ENCODE measurements around the gene FLYWCH1.

Gene FLYWCH1

DNA sequence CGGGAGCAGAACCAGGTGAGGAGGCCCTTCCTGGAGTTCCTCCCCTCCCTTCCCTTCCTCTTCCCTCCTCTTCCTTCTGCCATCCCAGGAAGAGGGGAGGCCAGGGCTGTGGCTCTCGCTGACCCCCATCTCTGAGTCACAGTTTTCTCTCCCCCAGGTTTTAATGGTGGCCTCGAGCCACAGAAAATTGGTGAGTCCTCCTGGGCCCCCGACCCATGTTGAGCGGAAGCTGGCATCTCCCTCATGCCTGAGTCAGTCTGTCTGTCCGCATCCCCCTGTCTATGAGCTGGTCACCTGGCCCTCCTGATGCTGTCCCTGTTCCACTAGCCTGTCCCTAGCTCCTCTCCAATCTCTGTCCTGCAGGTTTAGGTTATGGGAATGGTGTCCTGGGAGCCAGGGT lies 88.2 kb downstream of the FLYWCH1 start:
- H3K4me1 ChIP-seq, result peaks cover 0 to 4% (median 3%) of the 10 kb centered on the region in 4 donors
- H3K9me3 ChIP-seq, result no peaks in the 10 kb centered on the region
- H3K4me3 ChIP-seq, result no peak overlapping the region
- no peak for DNase-seq
- intact Hi-C loops (cut with DNase I; ENCODE audit: low total_unique reads), result no loop called here
- TF ChIP-seq, protein P1, sequence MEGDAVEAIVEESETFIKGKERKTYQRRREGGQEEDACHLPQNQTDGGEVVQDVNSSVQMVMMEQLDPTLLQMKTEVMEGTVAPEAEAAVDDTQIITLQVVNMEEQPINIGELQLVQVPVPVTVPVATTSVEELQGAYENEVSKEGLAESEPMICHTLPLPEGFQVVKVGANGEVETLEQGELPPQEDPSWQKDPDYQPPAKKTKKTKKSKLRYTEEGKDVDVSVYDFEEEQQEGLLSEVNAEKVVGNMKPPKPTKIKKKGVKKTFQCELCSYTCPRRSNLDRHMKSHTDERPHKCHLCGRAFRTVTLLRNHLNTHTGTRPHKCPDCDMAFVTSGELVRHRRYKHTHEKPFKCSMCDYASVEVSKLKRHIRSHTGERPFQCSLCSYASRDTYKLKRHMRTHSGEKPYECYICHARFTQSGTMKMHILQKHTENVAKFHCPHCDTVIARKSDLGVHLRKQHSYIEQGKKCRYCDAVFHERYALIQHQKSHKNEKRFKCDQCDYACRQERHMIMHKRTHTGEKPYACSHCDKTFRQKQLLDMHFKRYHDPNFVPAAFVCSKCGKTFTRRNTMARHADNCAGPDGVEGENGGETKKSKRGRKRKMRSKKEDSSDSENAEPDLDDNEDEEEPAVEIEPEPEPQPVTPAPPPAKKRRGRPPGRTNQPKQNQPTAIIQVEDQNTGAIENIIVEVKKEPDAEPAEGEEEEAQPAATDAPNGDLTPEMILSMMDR (IDR thresholded peaks at IDR 0.05), result no peak
- no peaks in the 10 kb centered on the region for H3K36me3 ChIP-seq
- peaks cover 0 to 59% of the 10 kb centered on the region in 2 donors for H3K27me3 ChIP-seq
- H3K27ac ChIP-seq, result no peak overlapping the region

DNA sequence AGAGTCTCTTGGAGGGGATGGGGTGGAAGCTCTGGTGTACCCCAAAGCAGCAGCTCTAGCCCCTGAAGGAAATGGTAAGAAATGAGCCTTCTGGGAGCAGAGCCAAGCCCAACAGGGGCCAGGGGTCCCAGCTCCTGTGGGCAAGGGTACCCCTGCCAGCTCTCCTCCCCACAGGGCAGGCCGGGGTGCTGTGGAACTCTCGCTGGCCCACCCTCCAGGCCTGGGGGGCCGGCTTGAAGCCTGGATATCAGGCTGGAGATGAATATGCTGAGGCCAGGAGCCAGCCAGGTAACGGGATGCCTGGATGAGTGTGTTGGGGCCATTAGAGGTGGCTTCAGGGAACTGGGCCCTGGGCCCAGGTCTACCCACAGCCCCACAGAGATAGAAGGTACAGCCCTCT lies 88.8 kb downstream of the FLYWCH1 start:
- DNase-seq, result no peak
- TF ChIP-seq, protein P1 (IDR thresholded peaks at IDR 0.05), result no peak
- H3K9me3 ChIP-seq, result no peaks in the 10 kb centered on the region

More for the DNA sequence above, 88.8 kb downstream of the FLYWCH1 start:
- H3K27ac ChIP-seq, result no peak overlapping the region
- no peak overlapping the region for H3K4me3 ChIP-seq
- H3K4me1 ChIP-seq, result peaks cover 0 to 5% (median 4%) of the 10 kb centered on the region in 4 donors
- no peaks in the 10 kb centered on the region for H3K36me3 ChIP-seq
- intact Hi-C loops (cut with DNase I; ENCODE audit: low total_unique reads), result no loop called here
- H3K27me3 ChIP-seq, result peaks cover 0 to 60% of the 10 kb centered on the region in 2 donors

Data from tibial artery (tissue), 4 donors.